ENCODE measurements around the gene STAG1. TPM values are rescaled to one million over a fixed set of nuclear protein-coding genes. Genes with fewer than 3 reads are reported as not detected.

Gene STAG1
- total RNA-seq, 1 experiment from 2014 or later, result 43.7 TPM

DNA sequence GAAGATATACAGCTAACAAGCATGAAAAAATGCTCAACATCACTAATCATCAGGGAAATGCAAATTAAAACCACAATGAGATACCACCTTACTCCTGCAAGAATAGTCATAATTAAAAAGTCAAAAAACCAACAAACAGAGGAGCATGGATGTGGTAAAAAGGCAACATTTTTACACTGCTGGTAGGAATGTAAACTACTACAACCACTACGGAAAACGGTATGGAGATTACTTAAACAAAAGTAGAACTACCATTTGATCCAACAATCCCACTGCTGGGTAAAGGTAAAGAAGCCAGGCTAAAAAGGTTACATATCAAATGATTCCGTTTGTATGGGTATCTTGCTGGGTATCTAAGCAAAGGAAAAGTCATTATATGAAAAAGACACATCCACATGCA is 53.8 kb downstream of the STAG1 start:
- CTCF ChIA-PET, result no interaction called here
- POLR2A ChIA-PET, result no interaction called here
- Histone ChIP-seq H3K36me3 (ENCODE audit: control insufficient read depth, insufficient read depth, low read length) (no peaks in the 10 kb centered on the region), H3K9me3 (ENCODE audit: control insufficient read depth, insufficient read depth, low read depth, low read length) (no peaks in the 10 kb centered on the region; the same call in 1 of the 2 replicates), H3K4me3 (ENCODE audit: low read depth in 2 of 2, low read length in 2 of 2) (no peak overlapping the region), H3K4me1 (ENCODE audit: control insufficient read depth, insufficient read depth, low read length) (no peaks in the 10 kb centered on the region), H3K27me3 (ENCODE audit: control insufficient read depth, insufficient read depth, low read length) (no peaks in the 10 kb centered on the region), H3K27ac (ENCODE audit: low read length) (no peak overlapping the region)
- no peak for DNase-seq (ENCODE audit: low read depth, low spot score)
- no TSS peak for BruUV-seq (replicated peaks)
- intact Hi-C loops (cut with micrococcal nuclease; ENCODE audit: unreplicated experiment) (no loop called here), in situ Hi-C loops (cut with HindIII; ENCODE audit: low pct_unique_long_range_greater_than_20kb, low sequenced_read_pairs) (no loop called here)
- TF ChIP-seq SIN3A (IDR thresholded peaks at IDR 0.05; ENCODE audit: borderline replicate concordance, insufficient read depth, low read depth, low read length) (no peak), POLR2AphosphoS5 (IDR thresholded peaks at IDR 0.05; ENCODE audit: low read depth, low read length) (no peak), CTCF (IDR thresholded peaks at IDR 0.05) (no peak), TCF7L2 (IDR thresholded peaks at IDR 0.05; ENCODE audit: low read depth, low read length) (no peak), REST (IDR thresholded peaks at IDR 0.05; ENCODE audit: insufficient read depth in 1 of 2, low read depth in 2 of 2, low read length in 1 of 2) (no peak)
- ATAC-seq, result no peak

DNA sequence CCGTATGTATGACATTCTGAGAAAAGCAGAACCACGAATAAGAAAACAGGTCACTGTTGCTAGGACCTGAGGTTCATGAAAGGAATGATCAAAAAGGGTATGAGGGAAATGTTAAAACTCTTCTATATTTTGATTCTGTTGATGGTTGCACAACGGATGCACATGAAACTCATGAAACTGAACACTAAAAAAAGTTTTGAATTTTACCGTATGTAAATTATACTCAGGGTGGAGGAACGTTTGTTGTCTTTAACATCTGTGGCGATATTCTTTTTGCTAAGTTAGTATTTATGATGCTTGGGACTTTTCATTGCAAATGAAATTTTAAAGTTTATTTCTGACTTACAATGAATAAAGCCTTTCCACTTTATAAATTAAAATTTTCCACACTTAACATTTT is 55.4 kb downstream of the STAG1 start:
- Histone ChIP-seq H3K4me1 (ENCODE audit: control insufficient read depth, insufficient read depth, low read length) (no peaks in the 10 kb centered on the region), H3K36me3 (ENCODE audit: control insufficient read depth, insufficient read depth, low read length) (no peaks in the 10 kb centered on the region), H3K27ac (ENCODE audit: low read length) (no peak overlapping the region), H3K4me3 (ENCODE audit: low read depth in 2 of 2, low read length in 2 of 2) (no peak overlapping the region), H3K27me3 (ENCODE audit: control insufficient read depth, insufficient read depth, low read length) (no peaks in the 10 kb centered on the region), H3K9me3 (ENCODE audit: control insufficient read depth, insufficient read depth, low read depth, low read length) (no peaks in the 10 kb centered on the region; the same call in 1 of the 2 replicates)
- POLR2A ChIA-PET, result no interaction called here
- DNase-seq (ENCODE audit: low read depth, low spot score) (no peak), ATAC-seq (no peak)
- no TSS peak for BruUV-seq (replicated peaks)
- intact Hi-C loops (cut with micrococcal nuclease; ENCODE audit: unreplicated experiment), result no loop called here
- in situ Hi-C loops (cut with HindIII; ENCODE audit: low pct_unique_long_range_greater_than_20kb, low sequenced_read_pairs), result no loop called here
- CTCF ChIA-PET, result no interaction called here
- TF ChIP-seq CTCF (IDR thresholded peaks at IDR 0.05) (no peak), TCF7L2 (IDR thresholded peaks at IDR 0.05; ENCODE audit: low read depth, low read length) (no peak), POLR2AphosphoS5 (IDR thresholded peaks at IDR 0.05; ENCODE audit: low read depth, low read length) (no peak), SIN3A (IDR thresholded peaks at IDR 0.05; ENCODE audit: borderline replicate concordance, insufficient read depth, low read depth, low read length) (no peak), REST (IDR thresholded peaks at IDR 0.05; ENCODE audit: insufficient read depth in 1 of 2, low read depth in 2 of 2, low read length in 1 of 2) (no peak)

Data from Panc1 (cell line).